HG03457 (cell line): ENCODE results near the gene JPH4.
"Not testable (repeated sequence)": the region's sequence is repeated elsewhere in the genome, so short reads cannot be mapped to it uniquely, and the experiment has no call there.

Experiments used
- ATAC-seq: cut with Tn5 transposase; IDR thresholded peaks from one replicate; pipeline ENCODE4 v1.9.1; 2021; ENCODE audit warnings: moderate number of reproducible peaks; ENCODE audit not compliant: unreplicated experiment

Gene JPH4

GRCh38 chr14:23609411-23610089 lies 31.0 kb upstream of the JPH4 start:
- ATAC-seq, result not testable (repeated sequence)

- ATAC-seq, result no peak
Measured at GRCh38 chr14:23609001-23609400, 30.4 kb upstream of the JPH4 start.

DNA sequence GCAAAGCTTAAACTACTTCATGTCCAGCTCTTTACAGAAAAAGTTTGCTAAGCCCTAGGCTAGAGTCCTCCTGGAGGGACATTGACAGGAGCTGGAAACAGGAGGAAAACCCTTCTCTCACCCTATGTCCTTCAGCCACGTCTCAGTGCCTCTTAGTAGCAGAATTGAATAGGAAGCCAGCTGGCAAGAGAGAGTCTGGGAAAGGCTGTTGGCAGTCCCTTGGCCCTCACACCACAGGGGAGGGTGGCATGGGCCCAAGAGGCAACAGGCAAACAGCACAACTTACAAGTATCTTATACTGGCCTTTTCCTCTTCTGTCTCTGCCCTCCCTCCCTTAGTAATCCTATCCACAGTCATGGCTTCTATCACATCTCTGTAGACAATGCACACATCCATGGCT lies 29.9 kb upstream of the JPH4 start:
- ATAC-seq, result no peak

GRCh38 chr14:23605931-23606585 lies 27.5 kb upstream of the JPH4 start:
- ATAC-seq, result peak; percentile 73

- no peak for ATAC-seq
Measured at GRCh38 chr14:23604675-23605170, 26.1 kb upstream of the JPH4 start.

- no peak for ATAC-seq
Measured at GRCh38 chr14:23604148-23604547, 25.6 kb upstream of the JPH4 start.

DNA sequence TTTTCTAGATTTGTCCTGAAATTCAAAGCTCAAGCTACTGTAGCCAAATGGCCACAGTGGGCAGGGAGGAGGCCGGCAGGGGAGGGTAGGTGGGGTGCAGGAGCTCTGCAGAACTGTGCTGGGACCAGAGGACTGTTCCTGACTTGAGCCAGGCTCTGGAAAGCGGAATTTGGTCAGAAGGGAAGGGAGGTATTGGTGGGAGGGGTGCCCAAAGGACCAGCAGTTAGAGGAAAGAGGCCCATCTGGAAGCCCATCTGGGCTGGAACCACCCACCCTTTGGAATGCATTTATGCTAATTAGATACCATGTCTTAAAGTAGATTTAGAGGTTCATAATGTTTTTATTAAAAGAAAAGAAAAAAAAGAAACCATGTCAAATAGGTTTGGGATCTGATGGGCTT lies 24.5 kb upstream of the JPH4 start:
- ATAC-seq, result no peak

GRCh38 chr14:23602181-23603095 lies 23.8 kb upstream of the JPH4 start:
- ATAC-seq, result no peak

DNA sequence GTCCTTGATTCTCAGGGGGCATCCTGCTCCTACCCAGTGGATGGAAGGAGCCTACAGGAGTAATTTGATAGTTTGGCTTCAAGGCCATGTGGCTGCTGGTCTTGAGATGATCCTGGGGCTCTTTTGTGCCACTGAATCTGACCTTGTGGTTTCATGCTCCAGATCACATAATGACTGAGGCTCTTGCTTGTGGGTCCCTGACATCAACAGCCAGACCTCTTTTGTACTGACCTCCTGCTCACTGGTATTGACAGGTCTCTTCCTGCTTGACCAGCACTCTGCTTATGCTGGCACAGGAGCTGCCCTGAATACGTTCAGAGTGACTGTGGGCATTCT lies 23.2 kb upstream of the JPH4 start:
- no peak for ATAC-seq

DNA sequence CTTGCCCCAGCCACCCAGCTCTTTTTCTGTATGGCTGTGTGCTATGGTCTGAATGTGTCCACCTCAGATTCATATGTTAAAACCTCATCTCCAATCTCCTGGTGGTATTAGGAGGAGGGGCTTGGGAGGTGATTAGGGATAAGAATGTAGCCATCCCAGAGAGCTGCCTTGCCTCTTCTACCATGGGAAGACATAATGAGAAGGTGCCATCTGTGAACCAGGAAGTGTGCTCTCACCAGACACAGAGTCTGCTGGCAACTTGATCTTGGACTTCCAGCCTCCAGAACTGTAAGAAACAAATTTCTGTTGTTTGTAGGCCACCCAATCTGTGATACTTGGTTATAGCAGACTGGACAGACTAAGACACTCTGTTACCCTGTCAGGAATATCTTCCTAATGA lies 22.8 kb upstream of the JPH4 start:
- ATAC-seq, result no peak

GRCh38 chr14:23600806-23601205 lies 22.2 kb upstream of the JPH4 start:
- ATAC-seq, result no peak

- ATAC-seq, result no peak
Measured at GRCh38 chr14:23600322-23600707, 21.7 kb upstream of the JPH4 start.

DNA sequence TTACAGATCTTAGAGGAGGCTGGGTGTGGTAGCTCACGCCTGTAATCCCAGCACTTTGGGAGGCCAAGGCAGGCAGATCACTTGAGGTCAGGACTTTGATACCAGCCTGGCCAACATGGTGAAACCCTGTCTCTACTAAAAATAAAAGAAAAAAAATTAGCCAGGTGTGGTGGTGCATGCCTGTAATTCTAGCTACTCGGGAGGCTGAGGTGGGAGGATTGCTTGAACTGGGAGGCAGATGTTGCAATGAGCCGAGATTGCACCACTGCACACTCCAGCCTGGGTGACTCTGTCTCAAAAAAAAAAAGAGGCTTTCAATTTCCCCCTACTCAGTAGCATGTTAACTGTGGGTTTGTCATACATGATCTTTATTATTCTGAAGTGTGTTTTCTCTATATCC lies 15.6 kb upstream of the JPH4 start:
- not testable (repeated sequence) for ATAC-seq

DNA sequence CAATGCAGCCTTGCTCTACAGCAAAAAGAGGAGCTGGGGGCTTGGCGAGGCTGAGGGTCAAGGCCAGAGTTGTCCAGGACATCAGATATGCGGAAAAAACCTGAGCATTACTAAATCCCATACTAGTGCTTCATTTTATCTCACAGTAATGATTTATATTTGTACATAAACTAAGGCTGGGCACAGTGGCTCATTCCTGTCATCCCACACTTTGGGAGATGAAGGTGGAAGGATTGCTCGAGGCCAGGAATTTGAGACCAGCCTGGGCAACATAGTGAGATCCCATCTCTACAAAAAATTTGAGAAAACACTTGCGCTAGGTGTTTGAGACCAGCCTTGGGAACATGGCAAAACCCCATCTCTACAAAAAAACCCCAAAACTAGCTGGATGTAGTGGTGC lies 11.6 kb upstream of the JPH4 start:
- no peak for ATAC-seq

DNA sequence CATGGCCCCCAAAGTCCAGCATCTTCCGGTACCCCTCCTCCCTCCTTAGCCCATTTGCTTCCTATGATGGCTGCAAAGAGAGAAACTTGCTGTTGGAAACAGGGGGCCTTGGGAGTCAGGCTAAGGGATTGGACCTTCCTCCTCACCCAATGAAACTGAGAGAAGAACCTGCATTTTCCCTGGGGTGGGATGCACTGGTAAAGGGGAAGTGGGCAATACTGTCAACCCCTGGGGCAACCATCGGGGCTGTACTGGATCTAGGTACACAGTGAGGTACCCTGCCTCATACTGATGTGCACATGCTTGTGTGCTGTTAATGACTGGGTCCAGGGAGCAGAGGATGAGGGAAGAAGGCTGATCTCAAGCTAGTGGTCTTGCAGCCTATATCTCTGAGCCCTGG lies 11.0 kb upstream of the JPH4 start:
- ATAC-seq, result no peak

DNA sequence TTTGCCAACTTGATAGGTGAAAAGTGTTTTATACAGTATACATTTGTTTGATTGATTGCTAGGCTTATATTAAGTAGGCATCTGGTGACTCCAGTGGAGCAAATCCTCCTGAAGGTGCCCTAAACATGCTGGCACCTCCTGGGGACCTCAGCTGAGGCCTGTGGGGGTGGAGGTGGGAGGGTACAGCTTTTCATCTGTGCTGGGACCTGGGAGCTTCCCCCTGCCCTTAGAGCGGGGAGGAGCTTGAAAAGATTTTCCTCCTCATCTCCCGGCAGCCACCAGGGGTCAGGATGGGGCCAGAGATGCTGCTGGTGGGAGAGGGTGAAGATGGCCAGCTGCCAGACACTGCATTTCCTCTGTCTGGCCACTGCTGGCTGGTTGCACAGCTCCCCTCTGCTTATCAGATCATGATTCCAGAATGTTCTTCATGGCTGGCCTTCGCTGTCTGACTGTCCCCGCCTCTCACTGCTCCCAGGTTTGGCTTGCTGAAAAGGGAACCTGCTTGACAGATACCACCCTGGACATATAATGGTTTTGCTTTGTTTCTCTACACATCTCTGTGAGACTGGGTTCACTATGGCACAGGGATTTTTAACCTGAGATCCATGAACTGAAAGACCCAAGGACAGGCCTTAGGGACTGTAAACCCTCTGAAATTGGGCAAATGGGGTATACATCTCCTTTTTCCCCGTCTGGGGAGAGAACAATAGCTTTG lies 10.5 kb upstream of the JPH4 start:
- ATAC-seq, result peak; percentile 91

DNA sequence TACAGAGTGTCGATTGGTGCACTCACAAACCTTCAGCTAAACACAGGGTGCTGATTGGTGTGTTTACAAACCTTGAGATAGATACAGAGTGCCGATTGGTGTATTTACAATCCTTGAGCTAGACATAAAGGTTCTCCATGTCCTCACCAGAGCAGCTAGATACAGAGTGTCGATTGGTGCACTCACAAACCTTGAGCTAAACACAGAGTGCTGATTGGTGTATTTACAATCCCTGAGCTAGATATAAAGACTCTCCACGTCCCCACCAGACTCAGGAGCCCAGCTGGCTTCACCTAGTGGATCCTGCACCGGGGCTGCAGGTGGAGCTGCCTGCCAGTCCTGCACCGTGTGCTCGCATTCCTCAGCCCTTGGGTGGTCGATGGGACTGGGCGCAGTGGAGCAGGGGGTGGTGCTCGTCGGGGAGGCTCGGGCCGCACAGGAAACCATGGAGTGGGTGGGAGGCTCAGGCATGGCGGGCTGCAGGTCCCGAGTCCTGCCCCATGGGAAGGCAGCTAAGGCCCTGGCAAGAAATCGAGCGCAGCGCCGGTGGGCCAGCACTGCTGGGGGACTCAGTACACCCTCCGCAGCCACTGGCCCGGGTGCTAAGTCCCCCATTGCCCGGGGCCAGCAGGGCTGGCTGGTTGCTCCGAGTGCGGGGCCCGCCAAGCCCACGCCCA lies 6.1 kb upstream of the JPH4 start:
- not testable (repeated sequence) for ATAC-seq

GRCh38 chr14:23583761-23584526 lies 5.4 kb upstream of the JPH4 start:
- ATAC-seq, result not testable (repeated sequence)

GRCh38 chr14:23582906-23583760 lies 4.5 kb upstream of the JPH4 start:
- no peak for ATAC-seq
